ENCODE measurements around the gene CCDC187.

Gene CCDC187

GRCh38 chr9:136265561-136266355 is 38.1 kb downstream of the CCDC187 start:
- DNase-seq, result no peak

- no peak for DNase-seq
These were observed 39.2 kb downstream of the CCDC187 start for GRCh38 chr9:136264441-136265405.

GRCh38 chr9:136264031-136264430 is 39.9 kb downstream of the CCDC187 start:
- no peak for DNase-seq

- no peak for DNase-seq
These were observed 41.2 kb downstream of the CCDC187 start for GRCh38 chr9:136262671-136263178.

- no peak for DNase-seq
These were observed 42.0 kb downstream of the CCDC187 start for GRCh38 chr9:136261686-136262430.

- DNase-seq, result no peak
These were observed 42.9 kb downstream of the CCDC187 start for GRCh38 chr9:136260936-136261472.

GRCh38 chr9:136260521-136260920 is 43.4 kb downstream of the CCDC187 start:
- DNase-seq, result no peak

GRCh38 chr9:136259836-136260235 is 44.1 kb downstream of the CCDC187 start:
- no peak for DNase-seq

- DNase-seq, result no peak
These were observed 44.4 kb downstream of the CCDC187 start for GRCh38 chr9:136259517-136259813.

GRCh38 chr9:136258786-136259516 is 44.9 kb downstream of the CCDC187 start:
- DNase-seq, result no peak

- DNase-seq, result no peak
These were observed 45.6 kb downstream of the CCDC187 start for GRCh38 chr9:136258299-136258625.

GRCh38 chr9:136257381-136258298 is 46.3 kb downstream of the CCDC187 start:
- DNase-seq, result no peak

GRCh38 chr9:136255896-136256890 is 47.7 kb downstream of the CCDC187 start:
- no peak for DNase-seq

GRCh38 chr9:136255166-136255538 is 48.7 kb downstream of the CCDC187 start:
- DNase-seq, result no peak

- no peak for DNase-seq
These were observed 49.3 kb downstream of the CCDC187 start for GRCh38 chr9:136254381-136255165.

GRCh38 chr9:136253246-136254130 is 50.4 kb downstream of the CCDC187 start:
- no peak for DNase-seq

GRCh38 chr9:136252846-136253245 is 51.0 kb downstream of the CCDC187 start:
- DNase-seq, result no peak

- no peak for DNase-seq
These were observed 51.6 kb downstream of the CCDC187 start for GRCh38 chr9:136252281-136252680.

Data from effector CD4-positive, alpha-beta T cell (primary cell).